ENCODE data around the gene STPG2. TPM values are rescaled to one million over a fixed set of nuclear protein-coding genes. Genes with fewer than 3 reads are reported as not detected.
A peak's percentile ranks its signal among the peaks of the same experiment; 100 is the strongest.

The STPG2 gene
- not detected for total RNA-seq
- long read RNA-seq: 0 reads

- DNase-seq: peak; percentile 93
- H3K4me3 ChIP-seq: peak within 1 kb of the TSS; percentile 82
- peak; percentile 63 for TF ChIP-seq CTCF (IDR thresholded peaks at IDR 0.05; ENCODE audit: borderline replicate concordance)
- intact Hi-C loops (cut with micrococcal nuclease): no loop called here
- H3K27ac ChIP-seq (replicated peaks): peak within 1 kb of the TSS; percentile 89
- H3K27me3 ChIP-seq (ENCODE audit: low read depth): no peaks in the 10 kb centered on the region
- H3K4me1 ChIP-seq: peaks cover 18% of the 10 kb centered on the region
- H3K9me3 ChIP-seq (replicated peaks): no peaks in the 10 kb centered on the region
- no peaks in the 10 kb centered on the region for H3K36me3 ChIP-seq
Measured at GRCh38 chr4:98143001-98143899, at the start of gene STPG2. Gene STPG2, minus strand, starts transcription at chr4:98143476.

GRCh38 chr4:98185279-98185678 is 42.0 kb upstream of the STPG2 start:
- Histone ChIP-seq H3K9me3 (replicated peaks) (peaks cover 11% of the 10 kb centered on the region), H3K36me3 (no peaks in the 10 kb centered on the region), H3K4me1 (no peaks in the 10 kb centered on the region), H3K27ac (replicated peaks) (no peak overlapping the region), H3K27me3 (ENCODE audit: low read depth) (no peaks in the 10 kb centered on the region), H3K4me3 (no peak overlapping the region)
- DNase-seq: no peak
- TF ChIP-seq CTCF (IDR thresholded peaks at IDR 0.05; ENCODE audit: borderline replicate concordance): no peak
- intact Hi-C loops (cut with micrococcal nuclease): no loop called here

- intact Hi-C loops (cut with micrococcal nuclease): no loop called here
Measured at GRCh38 chr4:98181809-98182208, 38.5 kb upstream of the STPG2 start.

GRCh38 chr4:98179951-98180350 is 36.7 kb upstream of the STPG2 start:
- Histone ChIP-seq H3K9me3 (replicated peaks) (no peaks in the 10 kb centered on the region), H3K27me3 (ENCODE audit: low read depth) (no peaks in the 10 kb centered on the region), H3K4me3 (no peak overlapping the region), H3K4me1 (no peaks in the 10 kb centered on the region), H3K27ac (replicated peaks) (no peak overlapping the region), H3K36me3 (no peaks in the 10 kb centered on the region)
- TF ChIP-seq CTCF (IDR thresholded peaks at IDR 0.05; ENCODE audit: borderline replicate concordance): no peak
- intact Hi-C loops (cut with micrococcal nuclease): no loop called here
- no peak for DNase-seq

More at GRCh38 chr4:98181809-98182208, 38.5 kb upstream of the STPG2 start:
- H3K27ac ChIP-seq (replicated peaks): no peak overlapping the region
- H3K27me3 ChIP-seq (ENCODE audit: low read depth): no peaks in the 10 kb centered on the region
- no peaks in the 10 kb centered on the region for H3K36me3 ChIP-seq
- H3K9me3 ChIP-seq (replicated peaks): no peaks in the 10 kb centered on the region
- no peak for TF ChIP-seq CTCF (IDR thresholded peaks at IDR 0.05; ENCODE audit: borderline replicate concordance)
- H3K4me1 ChIP-seq: no peaks in the 10 kb centered on the region
- DNase-seq: no peak
- no peak overlapping the region for H3K4me3 ChIP-seq

GRCh38 chr4:98176531-98176930 is 33.3 kb upstream of the STPG2 start:
- H3K9me3 ChIP-seq (replicated peaks): no peaks in the 10 kb centered on the region
- H3K27me3 ChIP-seq (ENCODE audit: low read depth): no peaks in the 10 kb centered on the region
- intact Hi-C loops (cut with micrococcal nuclease): no loop called here
- no peaks in the 10 kb centered on the region for H3K36me3 ChIP-seq
- DNase-seq: no peak
- H3K4me3 ChIP-seq: no peak overlapping the region
- TF ChIP-seq CTCF (IDR thresholded peaks at IDR 0.05; ENCODE audit: borderline replicate concordance): no peak
- H3K4me1 ChIP-seq: no peaks in the 10 kb centered on the region
- no peak overlapping the region for H3K27ac ChIP-seq (replicated peaks)
